Activated T-helper 2 cell treated with anti-CD3 and anti-CD28 coated beads, Interferon-gamma antibody, Interleukin-2, Interleukin-4, amounts not matched to agents 10 μg/mL and 5 μg/mL and 100 μg/mL, durations not matched to agents 14 hours and 24 hours and 36 hours (primary cell): ENCODE measurements around the gene EGR4. TPM values are rescaled to one million over a fixed set of nuclear protein-coding genes. Genes with fewer than 3 reads are reported as not detected.

Experiments used
- DNase-seq: peaks from one replicate; pipeline ENCODE4 v3.0.0; 2021; ENCODE audit warnings: low spot score
- H3K27ac Mint-ChIP-seq: one replicate; pipeline ENCODE4 v1.8.0; 2021; ENCODE audit warnings: mixed read lengths
- H3K27me3 Mint-ChIP-seq: one replicate; pipeline ENCODE4 v1.8.0; 2021; ENCODE audit warnings: low read depth, mixed read lengths
- H3K36me3 Mint-ChIP-seq: one replicate; pipeline ENCODE4 v1.8.0; 2021; ENCODE audit warnings: low read depth, mixed read lengths
- H3K4me1 Mint-ChIP-seq: one replicate; pipeline ENCODE4 v1.8.0; 2021; ENCODE audit warnings: low read depth, mixed read lengths
- H3K4me3 Mint-ChIP-seq: one replicate; pipeline ENCODE4 v1.8.0; 2021; ENCODE audit warnings: low read depth, mild to moderate bottlenecking, moderate library complexity, mixed read lengths
- H3K9me3 Mint-ChIP-seq: one replicate; pipeline ENCODE4 v1.8.0; 2021; ENCODE audit warnings: mixed read lengths
- intact Hi-C: fragments of 100-400 bp; cut with micrococcal nuclease; formaldehyde crosslinking; loops from one replicate; pipeline ENCODE4 v1.15.1; 2023
- total RNA-seq: library from RNA; stranded (reverse); gene quantifications from 2 replicates; pipeline ENCODE4 v1.2.3, GENCODE V29; 2022

The EGR4 gene
- total RNA-seq, 1 donor from 2014 or later, result 0.46 TPM

- Mint-ChIP-seq H3K27me3 (no peaks in the 10 kb centered on the region), H3K27ac (no peak overlapping the region), H3K36me3 (peaks cover 24% of the 10 kb centered on the region), H3K9me3 (no peaks in the 10 kb centered on the region), H3K4me3 (no peak overlapping the region), H3K4me1 (no peaks in the 10 kb centered on the region)
- no peak for DNase-seq
- intact Hi-C loops, result no loop called here
These were observed 35.0 kb downstream of the EGR4 start for GRCh38 chr2:73258186-73258912.

DNA sequence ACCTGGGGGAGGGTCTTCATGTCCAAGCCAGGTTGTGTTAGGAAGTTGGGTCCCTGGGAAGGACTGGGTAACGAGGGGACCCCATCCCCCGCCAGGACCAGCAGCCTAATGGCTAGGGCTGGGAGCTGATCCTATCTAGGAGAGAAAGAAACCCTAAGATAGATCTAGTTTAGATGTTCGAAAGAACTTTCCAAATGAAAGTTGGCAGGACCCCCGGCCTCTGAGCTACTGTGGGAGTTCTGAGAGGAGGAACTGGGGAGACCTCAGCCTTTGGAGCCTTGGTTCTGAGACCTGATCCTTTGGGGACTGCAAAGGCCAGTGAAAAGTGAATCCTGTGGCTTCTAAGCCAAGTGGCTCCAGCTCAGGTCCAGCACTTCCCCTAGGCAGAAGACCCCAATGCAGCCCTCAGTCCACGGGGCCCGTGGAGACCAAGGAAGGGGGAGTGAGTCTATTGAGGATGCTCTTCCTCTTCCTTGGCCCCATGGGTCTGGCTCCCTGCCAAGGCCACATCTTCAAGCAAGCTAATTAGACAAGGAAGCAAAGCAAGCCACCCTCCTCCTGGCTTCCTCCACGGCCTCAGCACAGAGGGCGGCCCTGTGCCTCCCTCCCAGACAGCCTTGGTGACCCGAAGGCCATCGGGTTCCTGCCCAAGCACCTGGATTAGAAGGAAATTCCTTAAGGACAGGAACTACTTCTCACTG is 35.8 kb downstream of the EGR4 start:
- no peaks in the 10 kb centered on the region for H3K9me3 Mint-ChIP-seq
- no peak overlapping the region for H3K27ac Mint-ChIP-seq
- peaks cover 31% of the 10 kb centered on the region for H3K36me3 Mint-ChIP-seq
- H3K27me3 Mint-ChIP-seq, result no peaks in the 10 kb centered on the region
- H3K4me1 Mint-ChIP-seq, result no peaks in the 10 kb centered on the region
- H3K4me3 Mint-ChIP-seq, result no peak overlapping the region
- no peak for DNase-seq
- intact Hi-C loops, result no loop called here

DNA sequence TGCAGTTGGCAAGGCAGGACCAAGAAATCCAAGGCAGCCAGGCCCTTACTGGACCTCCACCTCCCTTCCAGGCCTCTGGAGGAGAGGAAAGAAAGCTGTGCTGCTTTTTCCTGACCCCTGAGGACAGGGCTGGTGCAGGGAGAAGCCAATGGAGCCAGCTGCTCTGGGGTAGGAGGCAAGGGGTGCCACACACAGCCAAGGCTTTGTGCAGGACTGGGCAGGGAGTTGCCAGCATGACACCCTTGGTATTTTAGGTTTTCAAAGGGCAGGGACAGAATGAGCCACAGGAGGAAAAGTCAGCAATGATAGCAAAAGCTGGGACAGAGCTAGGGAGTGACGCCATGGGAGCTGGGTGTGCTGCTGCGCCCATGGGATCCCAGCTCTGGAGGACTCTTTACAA is 36.3 kb downstream of the EGR4 start:
- Mint-ChIP-seq H3K9me3 (no peaks in the 10 kb centered on the region), H3K4me1 (no peaks in the 10 kb centered on the region), H3K27ac (no peak overlapping the region), H3K27me3 (no peaks in the 10 kb centered on the region), H3K4me3 (no peak overlapping the region), H3K36me3 (peaks cover 36% of the 10 kb centered on the region)
- no peak for DNase-seq
- intact Hi-C loops, result no loop called here

DNA sequence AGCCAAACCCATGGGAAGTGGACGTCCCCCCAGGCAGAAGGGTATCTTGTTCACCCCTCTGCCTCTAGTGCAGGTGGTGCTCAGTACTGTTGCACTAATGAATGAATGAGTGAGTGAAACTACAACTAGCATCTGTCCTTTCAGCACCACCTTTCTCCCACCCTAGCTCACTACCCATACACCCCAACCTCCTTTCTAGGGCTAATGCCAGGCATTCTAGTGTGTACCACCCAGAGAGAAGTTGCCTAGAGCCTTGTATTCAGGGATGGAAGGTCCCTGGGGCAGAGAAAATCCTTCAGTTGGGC is 36.8 kb downstream of the EGR4 start:
- H3K27me3 Mint-ChIP-seq, result no peaks in the 10 kb centered on the region

GRCh38 chr2:73255907-73256617 is 37.3 kb downstream of the EGR4 start:
- no peaks in the 10 kb centered on the region for H3K9me3 Mint-ChIP-seq
- no peaks in the 10 kb centered on the region for H3K27me3 Mint-ChIP-seq
- peaks cover 39% of the 10 kb centered on the region for H3K36me3 Mint-ChIP-seq
- no peak overlapping the region for H3K4me3 Mint-ChIP-seq
- H3K27ac Mint-ChIP-seq, result no peak overlapping the region
- intact Hi-C loops, result no loop called here
- no peak for DNase-seq
- H3K4me1 Mint-ChIP-seq, result no peaks in the 10 kb centered on the region

More for the DNA sequence above, 36.8 kb downstream of the EGR4 start:
- Mint-ChIP-seq H3K9me3 (no peaks in the 10 kb centered on the region), H3K36me3 (peaks cover 38% of the 10 kb centered on the region), H3K4me1 (no peaks in the 10 kb centered on the region), H3K27ac (no peak overlapping the region), H3K4me3 (no peak overlapping the region)
- no peak for DNase-seq
- intact Hi-C loops, result no loop called here

DNA sequence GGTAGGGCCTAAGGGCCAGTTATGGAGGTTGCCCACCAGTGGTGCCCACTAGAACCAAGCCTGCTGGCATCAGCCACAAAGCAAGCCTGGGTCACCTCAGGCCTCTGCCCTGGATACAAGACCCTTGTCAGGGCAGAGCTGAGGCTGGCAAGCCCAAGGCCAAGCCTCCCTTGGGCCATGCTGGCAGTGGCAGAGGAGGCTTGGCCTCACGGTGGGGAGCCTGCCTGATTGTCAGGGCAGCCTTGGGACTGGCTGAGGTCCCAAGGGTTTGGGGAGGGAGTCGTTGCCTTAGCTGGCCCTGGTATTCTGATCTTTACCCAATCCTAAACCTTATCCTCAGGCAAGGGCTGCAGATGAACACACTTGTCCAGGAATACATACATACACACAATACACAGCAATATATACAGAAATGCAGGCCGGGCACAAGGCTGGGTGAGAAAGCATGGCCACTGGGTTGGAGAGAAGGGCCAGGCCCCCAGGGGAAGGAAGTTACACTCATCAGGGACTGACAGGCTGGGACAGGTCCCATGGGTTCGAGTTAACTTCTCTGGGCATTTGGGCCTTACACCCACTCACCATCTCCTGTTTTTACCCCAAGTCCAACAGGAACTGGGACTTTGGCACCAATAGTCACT is 38.2 kb downstream of the EGR4 start:
- Mint-ChIP-seq H3K9me3 (no peaks in the 10 kb centered on the region), H3K27me3 (no peaks in the 10 kb centered on the region), H3K36me3 (peaks cover 49% of the 10 kb centered on the region), H3K4me1 (no peaks in the 10 kb centered on the region), H3K4me3 (no peak overlapping the region), H3K27ac (no peak overlapping the region)
- intact Hi-C loops, result no loop called here
- DNase-seq, result no peak

- Mint-ChIP-seq H3K4me1 (no peaks in the 10 kb centered on the region), H3K27ac (no peak overlapping the region), H3K36me3 (peaks cover 52% of the 10 kb centered on the region), H3K9me3 (no peaks in the 10 kb centered on the region), H3K4me3 (no peak overlapping the region), H3K27me3 (no peaks in the 10 kb centered on the region)
- intact Hi-C loops, result no loop called here
- no peak for DNase-seq
These were observed 38.9 kb downstream of the EGR4 start for GRCh38 chr2:73254343-73255006.

GRCh38 chr2:73253901-73254300 is 39.4 kb downstream of the EGR4 start:
- intact Hi-C loops, result no loop called here
- Mint-ChIP-seq H3K4me3 (no peak overlapping the region), H3K27me3 (no peaks in the 10 kb centered on the region), H3K27ac (no peak overlapping the region), H3K4me1 (no peaks in the 10 kb centered on the region), H3K36me3 (peaks cover 54% of the 10 kb centered on the region), H3K9me3 (no peaks in the 10 kb centered on the region)
- DNase-seq, result no peak

DNA sequence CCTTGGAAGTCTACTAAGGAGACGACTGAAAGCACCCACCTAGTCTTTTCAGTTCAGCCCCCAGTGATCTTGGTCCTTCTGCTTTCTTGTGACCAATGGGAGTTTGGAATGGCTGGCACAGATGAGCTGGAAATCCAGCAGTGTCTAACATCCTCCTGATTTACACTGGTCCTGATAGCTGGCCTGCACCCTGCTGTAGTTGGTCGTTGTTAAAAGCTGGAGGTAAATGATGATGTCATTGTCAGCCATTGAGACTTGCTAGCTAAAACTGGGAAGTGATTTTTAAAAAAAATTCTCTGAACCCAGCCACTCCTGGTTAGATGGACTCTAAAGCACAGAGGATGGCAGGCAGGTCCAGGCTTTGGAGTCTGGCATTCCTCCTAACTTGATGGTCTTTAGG is 39.9 kb downstream of the EGR4 start:
- Mint-ChIP-seq H3K36me3 (peaks cover 59% of the 10 kb centered on the region), H3K27ac (no peak overlapping the region), H3K27me3 (no peaks in the 10 kb centered on the region), H3K4me3 (no peak overlapping the region), H3K9me3 (no peaks in the 10 kb centered on the region), H3K4me1 (no peaks in the 10 kb centered on the region)
- intact Hi-C loops, result no loop called here
- no peak for DNase-seq

DNA sequence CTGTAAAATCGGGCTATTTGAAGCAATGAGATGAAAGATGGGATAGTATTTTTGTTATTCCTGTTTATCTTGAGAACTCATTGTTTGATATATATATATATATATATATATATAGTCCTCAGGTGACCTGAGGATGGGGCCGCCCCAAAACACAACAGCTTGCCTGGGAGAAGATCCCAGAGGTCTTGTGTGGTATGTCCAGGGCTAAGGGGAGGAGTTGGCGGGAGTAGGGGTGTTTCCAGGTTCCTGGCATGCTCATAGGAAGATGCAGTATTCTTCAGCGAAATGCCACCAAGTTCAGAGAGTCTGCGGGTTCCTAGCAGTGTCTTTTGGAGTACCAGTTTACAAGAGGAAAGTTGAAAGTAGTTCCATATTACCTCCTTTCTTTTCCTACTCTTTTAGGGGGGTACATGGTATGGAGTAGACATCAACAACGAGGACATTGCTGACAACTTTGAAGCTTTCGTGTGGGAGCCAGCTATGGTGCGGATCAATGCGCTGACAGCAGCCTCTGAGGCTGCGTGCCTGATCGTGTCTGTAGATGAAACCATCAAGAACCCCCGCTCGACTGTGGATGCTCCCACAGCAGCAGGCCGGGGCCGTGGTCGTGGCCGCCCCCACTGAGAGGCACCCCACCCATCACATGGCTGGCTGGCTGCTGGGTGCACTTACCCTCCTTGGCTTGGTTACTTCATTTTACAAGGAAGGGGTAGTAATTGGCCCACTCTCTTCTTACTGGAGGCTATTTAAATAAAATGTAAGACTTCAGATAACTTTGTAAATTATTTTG is 40.9 kb downstream of the EGR4 start:
- H3K4me3 Mint-ChIP-seq, result no peak overlapping the region
- intact Hi-C loops, result no loop called here
- DNase-seq, result no peak
- H3K4me1 Mint-ChIP-seq, result no peaks in the 10 kb centered on the region
- peaks cover 67% of the 10 kb centered on the region for H3K36me3 Mint-ChIP-seq
- H3K27ac Mint-ChIP-seq, result no peak overlapping the region
- H3K27me3 Mint-ChIP-seq, result no peaks in the 10 kb centered on the region
- no peaks in the 10 kb centered on the region for H3K9me3 Mint-ChIP-seq

DNA sequence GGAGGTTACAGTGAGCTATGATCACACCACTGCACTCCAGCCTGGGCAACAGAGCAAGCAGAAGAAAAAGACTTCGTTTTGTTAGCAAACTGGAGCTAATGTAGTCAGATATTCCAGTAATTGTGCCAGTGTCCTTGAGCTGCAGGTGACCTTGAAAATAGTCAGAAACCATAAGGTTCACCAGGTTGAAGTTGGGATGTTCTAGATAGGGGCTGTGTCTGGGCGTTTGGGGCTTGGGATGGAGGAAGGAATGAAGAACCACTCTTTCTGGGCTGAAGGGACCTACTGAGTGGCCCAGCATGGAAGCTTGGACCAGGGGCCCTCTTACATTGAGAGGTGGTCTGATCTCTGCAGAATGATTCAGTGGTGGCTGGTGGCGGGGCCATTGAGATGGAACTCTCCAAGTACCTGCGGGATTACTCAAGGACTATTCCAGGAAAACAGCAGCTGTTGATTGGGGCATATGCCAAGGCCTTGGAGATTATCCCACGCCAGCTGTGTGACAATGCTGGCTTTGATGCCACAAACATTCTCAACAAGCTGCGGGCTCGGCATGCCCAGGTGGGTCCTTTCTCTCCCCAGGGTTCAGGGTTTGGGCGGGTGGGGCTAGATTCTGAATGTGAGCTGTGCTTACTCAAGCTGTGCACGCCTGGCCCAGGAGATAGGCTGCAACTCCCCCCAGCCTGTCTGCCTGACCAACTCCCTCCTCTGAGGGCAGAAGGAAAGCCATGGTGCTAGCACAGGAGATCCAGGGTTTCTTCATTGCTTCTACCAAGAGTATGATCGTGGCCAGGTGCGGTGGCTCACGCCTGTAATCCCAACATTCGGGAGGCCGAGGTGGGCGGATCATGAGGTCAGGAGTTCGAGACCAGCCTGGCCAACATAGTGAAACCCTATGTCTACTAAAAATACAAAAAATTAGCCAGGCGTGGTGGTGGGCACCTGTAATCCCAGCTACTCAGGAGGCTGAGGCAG is 42.2 kb downstream of the EGR4 start:
- no peaks in the 10 kb centered on the region for H3K27me3 Mint-ChIP-seq
- peaks cover 80% of the 10 kb centered on the region for H3K36me3 Mint-ChIP-seq
- no peak for DNase-seq
- intact Hi-C loops, result no loop called here
- H3K27ac Mint-ChIP-seq, result no peak overlapping the region
- H3K9me3 Mint-ChIP-seq, result no peaks in the 10 kb centered on the region
- H3K4me3 Mint-ChIP-seq, result no peak overlapping the region
- peaks cover 7% of the 10 kb centered on the region for H3K4me1 Mint-ChIP-seq
